Measurements from ENCODE around the gene KAT6B. TPM values are rescaled to one million over a fixed set of nuclear protein-coding genes. Genes with fewer than 3 reads are reported as not detected.
A peak's percentile ranks its signal among the peaks of the same experiment; 100 is the strongest.

KAT6B gene
- total RNA-seq, 1 donor from 2014 or later = 41.0 TPM

GRCh38 chr10:75019370-75019769, 193.0 kb downstream of the KAT6B start:
- no peak for DNase-seq
- Histone ChIP-seq H3K4me3 (no peak overlapping the region), H3K27ac (replicated peaks) (no peak overlapping the region), H3K36me3 (peaks cover 39% of the 10 kb centered on the region), H3K27me3 (ENCODE audit: low read depth) (no peaks in the 10 kb centered on the region), H3K4me1 (peaks cover 37% of the 10 kb centered on the region), H3K9me3 (replicated peaks) (no peaks in the 10 kb centered on the region)
- intact Hi-C loops (cut with micrococcal nuclease) = no loop called here
- TF ChIP-seq, protein P1, sequence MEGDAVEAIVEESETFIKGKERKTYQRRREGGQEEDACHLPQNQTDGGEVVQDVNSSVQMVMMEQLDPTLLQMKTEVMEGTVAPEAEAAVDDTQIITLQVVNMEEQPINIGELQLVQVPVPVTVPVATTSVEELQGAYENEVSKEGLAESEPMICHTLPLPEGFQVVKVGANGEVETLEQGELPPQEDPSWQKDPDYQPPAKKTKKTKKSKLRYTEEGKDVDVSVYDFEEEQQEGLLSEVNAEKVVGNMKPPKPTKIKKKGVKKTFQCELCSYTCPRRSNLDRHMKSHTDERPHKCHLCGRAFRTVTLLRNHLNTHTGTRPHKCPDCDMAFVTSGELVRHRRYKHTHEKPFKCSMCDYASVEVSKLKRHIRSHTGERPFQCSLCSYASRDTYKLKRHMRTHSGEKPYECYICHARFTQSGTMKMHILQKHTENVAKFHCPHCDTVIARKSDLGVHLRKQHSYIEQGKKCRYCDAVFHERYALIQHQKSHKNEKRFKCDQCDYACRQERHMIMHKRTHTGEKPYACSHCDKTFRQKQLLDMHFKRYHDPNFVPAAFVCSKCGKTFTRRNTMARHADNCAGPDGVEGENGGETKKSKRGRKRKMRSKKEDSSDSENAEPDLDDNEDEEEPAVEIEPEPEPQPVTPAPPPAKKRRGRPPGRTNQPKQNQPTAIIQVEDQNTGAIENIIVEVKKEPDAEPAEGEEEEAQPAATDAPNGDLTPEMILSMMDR (IDR thresholded peaks at IDR 0.05; ENCODE audit: borderline replicate concordance) = peak; percentile 42

DNA sequence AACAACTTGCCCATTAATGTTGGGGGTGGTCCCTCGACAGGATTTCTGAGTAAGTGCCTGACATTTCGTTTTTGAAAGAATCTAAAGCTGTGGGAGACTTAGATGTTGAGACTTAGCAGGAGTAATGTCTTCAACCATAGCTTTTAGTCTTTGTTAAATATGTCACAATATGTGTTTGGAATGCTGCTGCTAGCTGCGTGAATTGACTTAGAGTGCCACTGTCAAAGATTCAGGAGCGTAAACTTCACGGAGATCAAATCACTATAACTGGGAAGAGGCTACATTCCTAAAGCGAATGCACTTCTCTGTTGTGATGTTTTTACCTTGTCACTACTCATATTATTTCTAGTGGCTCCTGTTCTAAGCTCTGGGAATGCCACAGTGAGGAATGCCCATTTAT, 193.8 kb downstream of the KAT6B start:
- H3K4me3 ChIP-seq = no peak overlapping the region
- no peak overlapping the region for H3K27ac ChIP-seq (replicated peaks)
- no peaks in the 10 kb centered on the region for H3K9me3 ChIP-seq (replicated peaks)
- TF ChIP-seq, protein P1 (IDR thresholded peaks at IDR 0.05; ENCODE audit: borderline replicate concordance) = no peak
- peaks cover 30% of the 10 kb centered on the region for H3K4me1 ChIP-seq
- no peak for DNase-seq
- H3K27me3 ChIP-seq (ENCODE audit: low read depth) = no peaks in the 10 kb centered on the region
- H3K36me3 ChIP-seq = peaks cover 47% of the 10 kb centered on the region
- intact Hi-C loops (cut with micrococcal nuclease) = no loop called here

GRCh38 chr10:75021379-75022249, 195.2 kb downstream of the KAT6B start:
- peaks cover 15% of the 10 kb centered on the region for H3K4me1 ChIP-seq
- TF ChIP-seq, protein P1 (IDR thresholded peaks at IDR 0.05; ENCODE audit: borderline replicate concordance) = no peak
- H3K9me3 ChIP-seq (replicated peaks) = no peaks in the 10 kb centered on the region
- H3K27ac ChIP-seq (replicated peaks) = no peak overlapping the region
- intact Hi-C loops (cut with micrococcal nuclease) = no loop called here
- H3K4me3 ChIP-seq = no peak overlapping the region
- H3K27me3 ChIP-seq (ENCODE audit: low read depth) = no peaks in the 10 kb centered on the region
- peaks cover 62% of the 10 kb centered on the region for H3K36me3 ChIP-seq
- DNase-seq = no peak

- peaks cover 74% of the 10 kb centered on the region for H3K36me3 ChIP-seq
- no peak for DNase-seq
- no peaks in the 10 kb centered on the region for H3K27me3 ChIP-seq (ENCODE audit: low read depth)
- no peak overlapping the region for H3K27ac ChIP-seq (replicated peaks)
- intact Hi-C loops (cut with micrococcal nuclease) = no loop called here
- H3K9me3 ChIP-seq (replicated peaks) = no peaks in the 10 kb centered on the region
- H3K4me1 ChIP-seq = peaks cover 15% of the 10 kb centered on the region
- no peak overlapping the region for H3K4me3 ChIP-seq
- TF ChIP-seq, protein P1 (IDR thresholded peaks at IDR 0.05; ENCODE audit: borderline replicate concordance) = no peak
Observed at GRCh38 chr10:75023074-75023473, 196.7 kb downstream of the KAT6B start.

GRCh38 chr10:75024971-75025523, 198.6 kb downstream of the KAT6B start:
- TF ChIP-seq, protein P1 (IDR thresholded peaks at IDR 0.05; ENCODE audit: borderline replicate concordance) = no peak
- Histone ChIP-seq H3K4me1 (no peaks in the 10 kb centered on the region), H3K4me3 (no peak overlapping the region), H3K27ac (replicated peaks) (no peak overlapping the region), H3K9me3 (replicated peaks) (no peaks in the 10 kb centered on the region), H3K36me3 (peaks cover 91% of the 10 kb centered on the region), H3K27me3 (ENCODE audit: low read depth) (no peaks in the 10 kb centered on the region)
- DNase-seq = no peak
- intact Hi-C loops (cut with micrococcal nuclease) = no loop called here
